Measurements from ENCODE around the gene CYP4F11.

GRCh38 chr19:15871570-15871969, 62.8 kb downstream of the CYP4F11 start:
- no peak for TF ChIP-seq POLR2AphosphoS5 (IDR thresholded peaks at IDR 0.05; ENCODE audit: low read depth, low read length)
- no peak for TF ChIP-seq CTCF (IDR thresholded peaks at IDR 0.05)
- no peak for TF ChIP-seq REST (IDR thresholded peaks at IDR 0.05; ENCODE audit: insufficient read depth in 1 of 2, low read depth in 2 of 2, low read length in 1 of 2)
